GM18858 (cell line): ENCODE results near the gene RFX4.

ENCODE experiments used
- ATAC-seq: cut with Tn5 transposase; IDR thresholded peaks from one replicate; pipeline ENCODE4 v1.9.1; 2021; ENCODE audit not compliant: unreplicated experiment

Gene RFX4

GRCh38 chr12:106759526-106760183 lies 176.9 kb downstream of the RFX4 start:
- no peak for ATAC-seq

- ATAC-seq: peak; percentile 96
Observed at GRCh38 chr12:106760184-106760531, 177.4 kb downstream of the RFX4 start.

DNA sequence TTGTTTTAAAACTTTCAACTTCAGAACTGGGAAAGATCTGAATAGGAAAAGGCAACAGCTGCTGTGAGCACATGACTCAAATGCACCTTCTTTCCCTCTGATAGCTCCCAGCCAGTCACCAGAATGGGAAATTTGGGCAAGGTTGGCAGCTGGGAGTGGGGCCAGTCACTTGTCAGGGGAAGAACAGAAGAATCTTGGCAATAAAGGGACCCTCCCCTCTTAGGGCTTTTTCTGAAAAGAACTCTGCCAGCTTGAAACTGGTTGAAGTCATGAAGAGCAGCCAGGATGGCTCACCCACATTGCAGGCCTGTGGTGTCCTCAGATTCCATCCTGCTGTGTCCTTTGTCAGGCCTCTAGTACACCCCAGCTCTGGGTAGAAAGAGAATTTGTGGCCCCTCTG lies 181.4 kb downstream of the RFX4 start:
- no peak for ATAC-seq

GRCh38 chr12:106764738-106765137 lies 181.9 kb downstream of the RFX4 start:
- ATAC-seq: no peak

DNA sequence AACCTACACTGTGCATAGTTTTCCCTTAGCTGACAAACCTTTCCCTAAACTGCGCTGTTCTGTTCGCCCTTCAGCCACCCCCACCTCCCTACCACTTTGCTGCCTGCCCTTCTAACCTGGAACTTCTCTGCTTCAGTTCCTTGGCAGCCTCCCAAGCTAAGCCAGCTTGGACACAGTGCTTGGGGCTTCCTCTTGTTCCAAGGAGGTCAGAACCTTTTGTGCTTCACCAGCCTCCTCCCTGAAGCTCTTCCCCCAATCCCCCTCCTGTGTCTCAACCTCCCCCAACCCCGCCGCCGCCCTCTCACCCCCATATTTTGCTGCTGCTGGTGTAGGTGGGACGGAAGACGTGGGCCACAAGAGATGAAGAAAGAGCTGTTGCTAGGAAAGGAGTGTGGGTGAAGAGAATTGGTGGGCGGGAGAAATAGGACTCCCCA lies 183.6 kb downstream of the RFX4 start:
- no peak for ATAC-seq

DNA sequence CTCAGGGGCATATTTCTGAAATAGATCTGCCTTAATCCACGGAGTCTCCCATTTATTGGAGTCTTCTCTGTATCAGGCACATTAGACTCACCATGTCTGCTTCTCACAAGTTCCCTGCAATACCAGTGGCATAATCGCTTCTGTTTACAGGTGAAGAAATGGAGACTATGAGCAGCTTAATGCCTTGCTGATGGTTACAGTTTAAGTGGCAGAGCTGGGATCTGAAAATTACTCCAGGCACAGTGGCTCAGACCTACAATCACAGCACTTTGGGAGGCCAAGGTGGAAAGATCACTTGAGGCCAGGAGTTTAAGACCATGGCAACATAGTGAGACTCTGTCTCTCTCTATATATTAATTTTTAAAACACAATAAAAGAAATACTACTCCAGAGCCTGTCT lies 184.4 kb downstream of the RFX4 start:
- no peak for ATAC-seq

- no peak for ATAC-seq
Observed at GRCh38 chr12:106767954-106768822, 185.4 kb downstream of the RFX4 start.

DNA sequence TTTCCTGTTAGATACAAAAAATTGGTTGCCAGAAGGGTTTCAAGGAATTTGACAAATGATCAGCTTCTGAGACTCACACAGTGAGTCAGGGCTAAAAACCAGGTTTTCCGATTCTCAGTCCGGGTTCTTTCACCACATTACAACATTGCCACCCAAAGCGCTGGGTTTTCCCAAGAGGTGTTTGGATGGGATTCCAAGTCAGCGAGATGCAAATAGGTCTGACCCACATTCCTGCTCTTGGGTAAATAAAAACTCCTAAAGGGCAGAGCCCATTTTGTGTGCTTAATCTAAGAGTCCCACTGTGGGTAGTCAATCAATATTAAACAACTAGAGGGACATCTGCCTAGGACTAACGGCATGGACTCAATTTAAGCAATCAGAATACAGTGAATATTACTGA lies 186.3 kb downstream of the RFX4 start:
- no peak for ATAC-seq

DNA sequence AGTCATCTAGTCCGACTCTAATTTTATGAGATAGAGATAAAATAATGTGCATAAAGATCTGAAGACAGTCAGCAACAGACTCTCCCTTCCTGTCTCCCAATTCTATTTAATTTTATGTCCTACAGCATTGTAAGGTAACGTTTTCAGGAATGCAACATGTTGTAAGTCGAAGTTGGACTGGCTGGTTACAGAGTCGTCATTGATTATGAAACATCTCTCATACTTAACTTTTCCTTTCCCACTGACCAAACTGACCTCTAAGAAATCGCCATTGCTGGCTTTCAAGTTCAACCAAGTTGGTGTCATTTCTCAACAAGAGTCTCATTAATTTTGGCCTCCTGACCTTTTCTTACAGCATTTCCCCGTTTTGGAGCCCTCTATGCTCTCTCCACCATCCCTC lies 186.7 kb downstream of the RFX4 start:
- ATAC-seq: no peak

DNA sequence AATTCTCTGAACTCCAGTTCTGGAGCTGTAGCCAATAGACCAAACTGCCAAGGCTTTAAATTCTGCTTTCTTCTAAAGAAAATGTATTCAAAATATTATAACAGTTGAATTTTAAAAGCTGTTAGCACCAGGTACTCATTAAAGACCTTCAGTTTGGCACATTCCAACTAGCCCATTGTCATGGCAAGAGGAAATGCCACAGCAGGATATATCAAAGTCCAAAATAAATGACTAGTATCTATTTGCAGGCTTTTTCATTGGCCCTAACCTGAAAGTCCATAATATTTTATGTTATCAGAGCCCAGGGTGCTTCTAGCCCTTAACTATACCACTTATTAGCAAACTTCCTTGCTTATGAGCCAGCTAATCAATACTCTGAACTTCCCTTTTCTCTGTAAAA lies 188.6 kb downstream of the RFX4 start:
- no peak for ATAC-seq

DNA sequence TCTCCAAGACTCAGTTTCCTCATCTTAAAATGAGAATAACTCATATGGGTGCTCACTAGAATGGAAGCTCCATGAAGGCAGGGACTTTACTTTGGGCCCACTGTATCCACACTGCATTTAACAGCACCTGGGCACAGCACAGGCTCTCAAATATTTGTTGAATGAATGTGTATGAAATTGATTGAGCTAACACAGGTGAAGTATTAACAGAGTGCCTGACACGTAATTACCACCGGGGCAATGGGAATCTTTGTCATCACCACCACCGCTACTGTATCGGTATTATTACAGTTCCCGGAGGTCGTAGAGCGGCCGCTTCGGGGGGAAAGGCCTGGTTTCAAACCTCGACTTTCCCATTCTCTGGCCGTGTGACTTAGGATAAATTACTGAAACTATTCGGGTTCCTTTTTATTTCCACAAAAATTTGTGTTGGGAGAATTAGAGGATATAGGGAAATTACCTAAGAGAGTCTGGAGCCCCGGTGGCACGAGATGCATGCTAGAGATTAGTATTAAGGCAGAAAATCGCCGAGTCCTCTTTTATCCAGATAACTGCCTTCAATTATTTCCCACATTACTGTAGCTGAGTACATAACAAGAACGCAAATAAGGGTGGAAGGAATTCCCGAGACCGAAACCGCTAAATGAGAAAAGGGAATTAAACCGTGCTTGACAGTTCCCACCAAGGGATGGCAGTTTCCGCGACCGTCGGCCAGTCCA lies 190.6 kb downstream of the RFX4 start:
- no peak for ATAC-seq

DNA sequence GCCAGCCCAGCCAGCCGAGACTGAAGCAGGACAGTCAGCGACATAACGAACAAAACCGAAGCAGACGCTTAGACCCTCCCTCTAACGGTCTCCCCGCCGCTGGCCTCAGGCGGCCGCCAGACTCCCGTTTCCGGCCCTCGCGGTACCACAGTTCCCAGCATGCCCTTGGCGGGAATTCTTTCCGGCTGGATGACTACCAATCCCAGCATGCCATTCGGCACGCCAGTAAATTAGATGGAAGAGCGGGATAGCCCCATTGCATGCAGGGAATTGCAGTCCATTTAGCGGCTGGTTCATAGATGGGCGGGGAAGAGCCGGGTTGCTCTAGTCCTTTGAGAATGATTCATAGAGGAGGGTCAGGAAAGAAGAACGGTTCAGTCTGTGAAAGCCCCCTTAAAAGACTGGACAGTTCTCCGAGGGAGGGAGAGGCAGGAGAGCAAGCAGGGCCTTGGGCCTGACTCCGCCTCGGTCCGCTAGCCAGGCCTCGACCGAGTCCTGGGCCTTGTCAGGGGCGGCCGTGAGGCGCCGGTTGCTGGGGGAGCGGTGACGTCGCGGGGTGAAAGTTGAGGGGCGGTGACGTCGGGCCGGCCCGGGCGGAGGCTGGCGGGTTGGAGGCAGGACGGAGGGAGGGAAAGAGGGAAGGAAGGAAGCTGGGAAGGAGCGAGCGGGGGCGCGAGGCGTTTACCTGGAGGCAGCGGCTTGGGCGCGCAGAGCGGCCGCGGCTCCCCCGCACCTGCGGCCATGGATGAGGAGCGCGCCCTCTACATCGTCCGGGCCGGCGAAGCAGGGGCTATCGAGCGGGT lies 191.4 kb downstream of the RFX4 start, which contains the start of gene RIC8B:
Gene RIC8B, plus strand, starts transcription at position 678 of the 803 bp plus-strand sequence. Its CDS starts 64 bp downstream, at position 742.
- ATAC-seq: peak; percentile 73

- no peak for ATAC-seq
Observed at GRCh38 chr12:106774808-106775524, 192.2 kb downstream of the RFX4 start.

- ATAC-seq: no peak
Observed at GRCh38 chr12:106776897-106777296, 194.1 kb downstream of the RFX4 start.

GRCh38 chr12:106780010-106780631 lies 197.3 kb downstream of the RFX4 start:
- ATAC-seq: no peak

GRCh38 chr12:106782619-106783018 lies 199.8 kb downstream of the RFX4 start:
- no peak for ATAC-seq

DNA sequence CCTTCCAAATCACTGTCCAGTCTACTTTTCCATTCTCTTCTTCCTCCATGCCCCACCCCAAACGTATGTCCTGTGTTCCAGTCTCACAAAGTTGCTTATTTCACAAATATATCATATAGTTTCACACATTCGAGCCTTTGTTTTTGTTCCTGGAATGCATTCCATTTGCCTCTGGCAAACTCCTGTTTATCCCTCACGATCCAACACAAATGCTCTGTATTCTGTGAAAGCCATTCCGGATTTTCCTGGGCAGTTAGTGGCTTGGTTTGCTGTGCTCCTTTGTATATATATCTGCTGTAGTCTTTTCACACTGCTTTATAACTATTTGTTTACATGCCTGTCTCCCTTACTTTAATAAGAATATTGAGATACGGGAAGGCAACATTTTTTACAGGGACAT lies 200.7 kb downstream of the RFX4 start:
- ATAC-seq: no peak

DNA sequence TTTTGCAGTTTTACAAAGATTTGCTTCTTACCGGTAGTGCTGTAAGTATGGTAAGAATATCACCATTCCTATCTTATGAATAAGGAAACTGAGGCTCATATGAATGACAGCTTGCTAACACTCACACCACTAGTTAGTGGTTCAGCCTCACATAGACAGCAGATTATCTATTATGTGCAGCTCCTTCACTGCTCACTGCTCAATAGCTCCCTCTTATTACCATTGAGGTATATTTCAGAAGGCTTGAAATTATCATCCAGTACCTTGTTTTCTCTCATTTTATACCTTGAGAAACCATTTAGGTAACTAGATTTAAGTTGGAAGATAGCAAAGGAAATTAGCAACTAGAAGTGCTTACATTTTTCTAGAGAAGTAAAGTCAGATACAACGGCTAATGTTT lies 207.2 kb downstream of the RFX4 start:
- no peak for ATAC-seq

DNA sequence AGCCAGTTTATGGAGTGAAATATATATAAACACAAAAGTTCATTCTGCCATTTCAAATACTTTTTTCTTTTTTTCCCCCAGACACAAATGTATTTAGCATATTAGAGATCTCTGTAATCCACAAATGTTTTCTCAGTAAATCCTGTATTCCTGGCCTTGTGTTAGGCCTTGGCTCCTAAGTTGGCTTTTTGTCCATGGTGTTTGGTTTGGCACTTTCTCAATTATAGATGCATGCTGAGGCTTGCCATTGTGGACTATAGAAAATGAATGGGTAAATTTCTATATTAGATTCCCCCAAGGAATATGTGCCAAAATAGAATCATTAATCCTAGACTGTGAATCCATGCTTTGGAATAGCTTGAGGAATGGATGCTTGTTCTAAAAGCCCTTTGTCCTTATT lies 208.7 kb downstream of the RFX4 start:
- no peak for ATAC-seq

GRCh38 chr12:106794369-106794768 lies 211.6 kb downstream of the RFX4 start:
- ATAC-seq: no peak
